Mesodermal cell (in vitro differentiated cells): ENCODE data around the gene TBC1D20.

Experiments used
- H3K27ac ChIP-seq: 2 replicates; pipeline ENCODE4 v1.7.0; 2013; ENCODE audit warnings: mild to moderate bottlenecking, low read depth, low read length, moderate library complexity; ENCODE audit not compliant: severe bottlenecking
- H3K36me3 ChIP-seq: 2 replicates; pipeline ENCODE4 v1.7.1; 2013; ENCODE audit warnings: mild to moderate bottlenecking, low read length, moderate library complexity; ENCODE audit not compliant: control insufficient read depth, insufficient read depth
- H3K4me1 ChIP-seq: one replicate; pipeline ENCODE4 v1.7.1; 2013; ENCODE audit warnings: mild to moderate bottlenecking, low read length; ENCODE audit not compliant: insufficient read depth, control insufficient read depth, poor library complexity, severe bottlenecking
- H3K4me3 ChIP-seq: 2 replicates; pipeline ENCODE4 v1.7.0; 2013; ENCODE audit warnings: low read length, control low read depth, mild to moderate bottlenecking; ENCODE audit not compliant: insufficient read depth, poor library complexity, severe bottlenecking; ENCODE audit errors: extremely low read depth
- H3K9me3 ChIP-seq: 2 replicates; pipeline ENCODE4 v1.7.1; 2013; ENCODE audit warnings: mild to moderate bottlenecking, low read length, moderate library complexity; ENCODE audit not compliant: control insufficient read depth
- WGBS, 2 experiments: methylation state at CpG; one replicate each; pipeline ENCODE4 v1.1.5; 2013; ENCODE audit warnings: missing lambda C conversion rate in 2 of 2; ENCODE audit not compliant: insufficient coverage in 2 of 2; 5-methylcytosine and 5-hydroxymethylcytosine counted together

TBC1D20 gene

DNA sequence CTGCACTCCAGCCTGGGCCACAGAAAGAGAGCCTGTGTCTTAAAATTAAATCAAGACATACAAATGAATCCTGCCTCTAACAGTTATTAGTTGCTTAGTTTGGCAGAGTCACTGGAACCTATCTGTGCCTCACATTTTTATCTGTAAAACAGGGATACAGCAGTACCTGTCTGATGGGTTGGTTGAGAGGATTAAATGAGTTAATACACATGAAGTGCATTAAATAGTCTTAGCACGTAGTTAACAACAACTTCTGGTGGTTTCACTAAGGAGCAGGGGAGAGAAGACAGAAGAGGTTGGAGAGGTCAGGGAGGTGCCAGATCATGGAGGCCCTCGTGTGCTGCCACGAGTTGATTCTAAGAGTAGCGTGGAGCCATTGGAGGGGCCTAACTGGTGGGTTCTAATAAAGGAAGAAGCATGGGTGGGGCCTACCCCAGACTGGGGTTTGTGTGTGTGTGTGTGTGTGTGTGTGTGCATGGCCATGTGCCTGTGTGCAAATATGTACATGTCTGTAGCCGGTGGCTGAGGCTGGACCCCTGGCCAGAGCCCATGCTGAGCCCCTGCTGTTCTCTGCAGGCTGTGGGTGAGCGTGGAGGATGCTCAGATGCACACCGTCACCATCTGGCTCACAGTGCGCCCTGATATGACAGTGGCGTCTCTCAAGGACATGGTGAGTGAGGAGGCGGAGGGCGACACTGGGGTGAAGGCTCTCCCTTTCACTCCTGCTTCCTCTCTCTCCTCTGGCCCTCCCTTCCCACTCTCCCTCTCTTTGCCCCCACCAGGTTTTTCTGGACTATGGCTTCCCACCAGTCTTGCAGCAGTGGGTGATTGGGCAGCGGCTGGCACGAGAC is 45.2 kb downstream of the TBC1D20 start:
- Histone ChIP-seq H3K4me3 (no peak overlapping the region), H3K36me3 (peaks cover 49% of the 10 kb centered on the region), H3K27ac (no peak overlapping the region), H3K9me3 (no peaks in the 10 kb centered on the region), H3K4me1 (no peaks in the 10 kb centered on the region)
- WGBS, 2 experiments, result 93 to 100% methylated on average over 5 to 12 of the region's 13 CpGs

DNA sequence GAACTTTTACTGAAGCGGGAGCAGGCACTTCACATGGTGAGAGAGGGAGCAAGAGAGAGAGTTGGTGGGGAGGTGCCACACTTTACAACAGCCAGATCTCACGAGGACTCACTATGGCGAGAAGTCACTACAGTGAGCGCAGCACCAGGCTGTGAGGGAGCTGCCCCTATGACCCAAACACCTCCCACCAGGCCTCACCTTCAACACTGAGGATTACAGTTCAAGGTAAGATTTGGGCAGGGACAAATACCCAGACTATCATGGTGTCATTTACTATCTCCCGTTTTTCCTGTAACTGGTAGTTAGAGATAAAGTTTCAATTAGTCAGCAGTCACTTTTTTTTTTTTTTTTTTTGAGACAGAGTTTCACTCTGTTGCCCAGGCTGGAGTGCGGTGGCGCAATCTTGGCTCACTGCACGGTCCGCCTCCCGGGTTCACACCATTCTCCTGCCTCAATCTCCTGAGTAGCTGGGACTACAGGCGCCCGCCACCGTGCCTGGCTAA is 46.5 kb downstream of the TBC1D20 start:
- H3K4me1 ChIP-seq, result no peaks in the 10 kb centered on the region

DNA sequence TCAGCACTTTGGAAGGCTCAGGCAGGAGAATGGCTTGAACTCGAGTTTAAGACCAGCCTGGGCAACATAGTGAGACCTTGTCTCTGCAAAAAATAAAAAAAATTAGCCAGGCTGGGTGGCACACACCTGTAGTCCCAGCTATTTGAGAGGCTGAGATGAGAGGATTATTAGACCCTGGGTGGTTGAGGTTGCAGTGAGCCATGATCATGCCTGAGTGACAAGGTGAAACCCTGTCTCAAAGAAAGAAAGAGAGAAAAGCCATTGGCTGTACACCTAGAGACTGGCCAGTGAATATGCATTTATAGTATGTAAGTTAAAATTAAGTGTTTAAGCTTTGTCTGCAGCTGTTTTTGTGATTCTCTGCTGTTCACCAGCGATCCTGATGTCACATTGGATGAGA is 48.2 kb downstream of the TBC1D20 start:
- Histone ChIP-seq H3K9me3 (no peaks in the 10 kb centered on the region), H3K36me3 (peaks cover 51% of the 10 kb centered on the region), H3K4me3 (no peak overlapping the region), H3K4me1 (no peaks in the 10 kb centered on the region), H3K27ac (no peak overlapping the region)
- 94 to 97% methylated on average over 2 of the region's 2 CpGs for WGBS, 2 experiments

More for the DNA sequence above, 46.5 kb downstream of the TBC1D20 start:
- 97 to 100% methylated on average over 5 to 6 of the region's 13 CpGs for WGBS, 2 experiments
- Histone ChIP-seq H3K4me3 (no peak overlapping the region), H3K9me3 (no peaks in the 10 kb centered on the region), H3K36me3 (peaks cover 52% of the 10 kb centered on the region), H3K27ac (no peak overlapping the region)

DNA sequence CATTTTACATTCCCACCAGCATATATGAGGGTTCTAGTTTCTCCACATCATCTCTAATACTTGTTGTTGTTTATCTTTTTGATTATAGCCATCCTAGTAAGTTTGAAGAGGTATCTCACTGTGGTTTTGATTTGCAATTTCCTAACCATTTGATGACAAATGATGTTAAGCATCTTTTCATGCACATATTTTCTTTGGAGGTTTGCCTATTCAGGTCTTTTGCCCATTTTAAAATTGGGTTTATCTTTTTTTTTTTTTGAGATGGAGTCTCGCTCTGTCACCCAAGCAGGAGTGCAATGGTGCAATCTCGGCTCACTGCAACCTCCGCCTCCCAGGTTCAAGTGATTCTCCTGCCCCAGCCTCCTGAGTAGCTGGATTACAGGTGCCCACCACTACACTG is 50.3 kb downstream of the TBC1D20 start:
- 100% methylated on average over 3 of the region's 3 CpGs for WGBS, 2 experiments
- Histone ChIP-seq H3K4me1 (peaks cover 9% of the 10 kb centered on the region), H3K36me3 (peaks cover 39% of the 10 kb centered on the region), H3K27ac (no peak overlapping the region), H3K9me3 (no peaks in the 10 kb centered on the region), H3K4me3 (no peak overlapping the region)

DNA sequence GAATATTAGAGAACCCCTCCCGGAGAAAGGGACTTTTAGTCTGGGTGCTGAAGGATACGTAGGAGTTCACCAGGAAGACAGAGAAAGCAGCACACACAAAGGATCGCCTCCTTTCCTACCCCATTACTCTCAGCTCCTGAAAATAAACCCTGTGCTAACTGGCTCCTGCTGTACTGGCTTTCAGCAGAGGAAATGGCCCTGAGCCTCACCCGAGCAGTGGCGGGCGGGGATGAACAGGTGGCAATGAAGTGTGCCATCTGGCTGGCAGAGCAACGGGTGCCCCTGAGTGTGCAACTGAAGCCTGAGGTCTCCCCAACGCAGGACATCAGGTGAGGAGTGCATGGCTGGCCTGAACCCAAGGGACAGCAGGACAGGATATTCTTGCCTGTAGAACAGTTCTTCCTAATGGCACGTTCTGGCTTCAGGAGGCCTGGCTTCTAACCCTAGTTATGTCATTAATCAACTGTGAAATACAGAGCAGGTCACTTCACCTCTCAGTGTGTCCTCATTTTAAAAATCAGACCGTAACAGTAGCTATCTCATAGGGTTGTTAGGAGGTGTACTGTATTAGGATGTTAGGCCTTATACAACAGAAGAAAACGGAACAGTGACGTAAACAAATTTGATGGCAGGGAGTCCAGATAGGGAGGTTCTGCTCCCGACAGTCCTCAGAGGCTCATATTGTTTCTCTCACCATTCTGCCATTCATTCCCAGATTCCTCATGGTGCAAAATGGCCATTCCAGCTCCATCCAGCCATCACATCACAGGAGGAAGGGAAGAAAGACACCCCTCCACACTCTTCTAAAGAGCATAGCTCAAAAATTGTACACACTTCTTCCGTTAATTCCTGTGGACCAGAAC is 52.4 kb downstream of the TBC1D20 start:
- H3K4me3 ChIP-seq, result peak overlapping the region; percentile 83
- 96 to 97% methylated on average over 9 to 13 of the region's 14 CpGs for WGBS, 2 experiments
- peaks cover 39% of the 10 kb centered on the region for H3K36me3 ChIP-seq
- H3K9me3 ChIP-seq, result no peaks in the 10 kb centered on the region
- H3K27ac ChIP-seq, result no peak overlapping the region
- H3K4me1 ChIP-seq, result peaks cover 12% of the 10 kb centered on the region

DNA sequence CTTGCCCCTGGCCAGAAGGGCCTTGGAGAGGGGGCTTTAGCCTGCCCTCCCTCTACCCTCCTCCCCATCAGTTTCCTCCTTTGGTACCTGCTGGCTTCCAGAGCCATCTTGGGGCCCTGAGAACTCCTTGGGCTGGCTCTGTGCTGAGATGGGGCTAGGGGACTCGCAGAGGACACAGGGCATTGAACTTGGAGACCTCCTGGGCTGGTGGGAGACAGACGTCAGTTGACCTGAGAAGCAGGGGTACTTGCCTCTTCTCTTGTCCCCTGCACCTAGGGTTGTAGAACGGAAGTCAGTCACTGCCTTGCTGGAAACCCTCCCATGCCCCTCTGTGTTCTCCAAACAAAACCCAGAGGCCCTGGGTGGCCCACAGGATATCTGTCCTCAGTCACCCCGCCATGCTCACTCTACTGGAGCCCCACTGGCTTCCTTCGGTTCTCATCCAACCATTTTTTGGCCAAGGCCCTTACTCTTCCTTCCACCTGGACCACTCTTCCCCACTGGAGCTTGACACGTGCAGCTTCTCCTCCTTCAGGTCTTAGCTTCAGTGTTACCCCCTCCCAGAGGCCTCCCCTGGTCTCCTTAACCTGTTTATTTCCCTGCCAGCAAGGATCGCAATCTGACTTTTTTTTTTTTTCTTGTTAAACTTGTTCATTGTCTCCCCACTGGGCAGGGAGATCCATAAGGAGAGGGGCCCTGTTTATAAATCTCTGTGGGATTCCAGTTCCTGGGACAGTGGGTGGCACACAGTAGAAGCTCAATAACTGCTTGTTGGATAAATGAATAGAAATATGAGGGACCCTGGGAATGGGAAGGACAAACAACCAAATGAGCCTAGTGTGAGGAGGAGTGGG is 53.3 kb downstream of the TBC1D20 start:
- Histone ChIP-seq H3K9me3 (no peaks in the 10 kb centered on the region), H3K27ac (no peak overlapping the region), H3K4me1 (peaks cover 12% of the 10 kb centered on the region), H3K4me3 (peak overlapping the region; percentile 83), H3K36me3 (peaks cover 38% of the 10 kb centered on the region)
- 24 to 37% methylated on average over 5 to 6 of the region's 7 CpGs for WGBS, 2 experiments

DNA sequence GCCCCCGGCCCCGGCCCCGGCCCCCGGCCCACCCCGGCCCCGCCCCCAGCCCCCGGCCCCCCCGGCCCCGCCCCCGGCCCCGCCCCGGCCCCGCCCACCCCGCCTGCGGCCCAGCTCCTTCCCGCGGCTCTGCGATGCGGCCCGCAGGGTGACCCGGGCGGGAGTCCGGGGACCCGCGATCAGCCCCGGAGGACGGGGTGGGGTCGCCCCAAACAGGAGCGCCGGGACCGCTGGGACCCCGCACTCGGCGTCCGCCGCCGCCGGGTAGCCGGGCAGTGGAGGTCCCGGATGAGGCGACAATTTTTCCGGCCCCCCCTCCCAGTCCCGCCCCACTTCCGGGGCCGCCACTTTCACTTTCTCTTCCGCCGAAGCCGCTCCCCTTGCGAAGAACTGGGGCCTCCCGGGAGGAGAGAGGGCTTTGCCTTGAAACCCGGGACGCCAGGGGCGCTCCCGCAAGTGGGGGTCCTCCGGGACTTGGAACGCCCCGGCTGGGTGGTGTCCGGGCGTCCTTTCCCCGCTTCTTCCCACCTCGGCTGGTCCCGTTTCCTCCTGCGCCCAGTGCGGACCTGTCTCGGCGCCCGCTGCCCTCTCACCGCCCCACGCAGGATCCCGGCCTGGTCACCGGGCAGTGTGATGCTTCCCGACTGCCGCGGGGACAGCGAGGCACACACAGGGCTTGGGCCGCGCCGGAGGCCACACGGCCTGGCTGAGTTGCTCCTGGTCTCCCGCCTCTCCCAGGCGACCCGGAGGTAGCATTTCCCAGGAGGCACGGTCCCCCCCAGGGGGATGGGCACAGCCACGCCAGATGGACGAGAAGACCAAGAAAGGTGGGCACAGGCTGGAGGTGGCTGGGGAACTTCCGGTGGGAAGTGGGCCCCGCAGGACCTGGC is 54.1 kb downstream of the TBC1D20 start, which contains the start of gene RBCK1:
TSS of gene RBCK1 (plus strand) at position 347 of the 890 bp plus-strand sequence. CDS start at position 806, 459 bp downstream.
- Histone ChIP-seq H3K9me3 (peaks cover 7% of the 10 kb centered on the region), H3K27ac (peak within 1 kb of the TSS; percentile 49), H3K4me1 (peaks cover 12% of the 10 kb centered on the region), H3K4me3 (peak within 1 kb of the TSS; percentile 83), H3K36me3 (peaks cover 31% of the 10 kb centered on the region)
- WGBS, 2 experiments, result 0% methylated on average over 52 to 56 of the region's 87 CpGs

DNA sequence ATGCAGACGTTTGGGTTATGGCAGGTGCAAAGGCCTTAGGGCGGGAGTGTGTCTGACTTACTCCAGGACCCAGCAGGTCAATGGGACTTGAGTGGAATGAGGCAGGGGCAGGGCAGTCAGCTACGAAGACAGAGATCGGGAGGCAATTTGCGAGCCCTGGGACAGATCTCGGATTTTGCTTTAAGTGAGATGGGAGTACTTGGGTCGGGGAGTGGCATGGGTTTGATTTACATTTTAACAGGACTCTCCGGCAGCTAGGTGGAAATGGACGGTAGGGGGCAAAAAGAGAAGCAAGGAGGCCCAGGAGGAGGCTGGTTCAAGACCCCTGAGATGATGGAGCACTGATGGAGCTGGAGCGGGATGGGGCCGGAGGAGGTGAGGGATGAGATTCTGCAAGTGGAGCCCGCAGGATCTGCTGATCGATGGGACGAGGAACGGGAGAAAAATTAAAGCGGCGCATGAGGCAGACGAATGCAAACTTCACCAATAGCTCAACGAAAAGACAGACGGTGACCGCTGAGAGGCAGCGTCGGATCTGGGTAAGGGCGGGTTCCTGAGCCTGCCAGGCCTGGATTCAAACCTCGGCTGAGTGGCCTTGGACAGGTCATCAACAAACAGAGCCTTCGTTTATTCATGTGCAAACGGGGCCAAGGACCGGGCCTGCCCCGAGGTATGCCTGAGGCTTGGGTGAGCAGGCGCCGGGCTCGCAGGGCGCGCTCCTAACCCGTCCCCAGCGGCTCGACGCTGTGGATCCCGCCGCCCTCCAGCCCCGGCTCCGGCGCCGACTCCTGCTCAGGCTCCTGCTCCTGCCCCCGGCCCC is 55.0 kb downstream of the TBC1D20 start:
- H3K36me3 ChIP-seq, result peaks cover 26% of the 10 kb centered on the region
- peaks cover 12% of the 10 kb centered on the region for H3K4me1 ChIP-seq
- H3K9me3 ChIP-seq, result peaks cover 7% of the 10 kb centered on the region
- 6 to 7% methylated on average over 38 to 40 of the region's 45 CpGs for WGBS, 2 experiments
- peak overlapping the region; percentile 46 for H3K4me3 ChIP-seq
- H3K27ac ChIP-seq, result peak overlapping the region; percentile 29
